Sigmoid colon (tissue), 3 donors: ENCODE results near the gene LY86.

Experiments
- CTCF ChIP-seq, 4 experiments: fragments of 450-650 bp in 3 of 4; fragments of 200-600 bp in 1 of 4; IDR thresholded peaks; one replicate each; pipeline ENCODE4 v1.5.1; 2016 to 2019; ENCODE audit warnings: antibody characterized with exemption in 4 of 4, mild to moderate bottlenecking in 3 of 4, moderate library complexity in 2 of 4
- POLR2A ChIP-seq, 2 donors: fragments of 450-650 bp; IDR thresholded peaks; one replicate each; pipeline ENCODE4 v1.6.1; 2016; ENCODE audit warnings: antibody characterized with exemption in 2 of 2, mild to moderate bottlenecking in 2 of 2, moderate library complexity in 2 of 2

- TF ChIP-seq CTCF (IDR thresholded peaks at IDR 0.05): no peak
- TF ChIP-seq POLR2A (IDR thresholded peaks at IDR 0.05): no peak
Measured at GRCh38 chr6:6546318-6547109, 42.0 kb upstream of the LY86 start.
